ENCODE measurements around the gene MIEF1. TPM values are rescaled to one million over a fixed set of nuclear protein-coding genes. Genes with fewer than 3 reads are reported as not detected.

MIEF1 gene
- total and polyA plus RNA-seq, 2 experiments from 2014 or later = 13.2 to 40.1 TPM

DNA sequence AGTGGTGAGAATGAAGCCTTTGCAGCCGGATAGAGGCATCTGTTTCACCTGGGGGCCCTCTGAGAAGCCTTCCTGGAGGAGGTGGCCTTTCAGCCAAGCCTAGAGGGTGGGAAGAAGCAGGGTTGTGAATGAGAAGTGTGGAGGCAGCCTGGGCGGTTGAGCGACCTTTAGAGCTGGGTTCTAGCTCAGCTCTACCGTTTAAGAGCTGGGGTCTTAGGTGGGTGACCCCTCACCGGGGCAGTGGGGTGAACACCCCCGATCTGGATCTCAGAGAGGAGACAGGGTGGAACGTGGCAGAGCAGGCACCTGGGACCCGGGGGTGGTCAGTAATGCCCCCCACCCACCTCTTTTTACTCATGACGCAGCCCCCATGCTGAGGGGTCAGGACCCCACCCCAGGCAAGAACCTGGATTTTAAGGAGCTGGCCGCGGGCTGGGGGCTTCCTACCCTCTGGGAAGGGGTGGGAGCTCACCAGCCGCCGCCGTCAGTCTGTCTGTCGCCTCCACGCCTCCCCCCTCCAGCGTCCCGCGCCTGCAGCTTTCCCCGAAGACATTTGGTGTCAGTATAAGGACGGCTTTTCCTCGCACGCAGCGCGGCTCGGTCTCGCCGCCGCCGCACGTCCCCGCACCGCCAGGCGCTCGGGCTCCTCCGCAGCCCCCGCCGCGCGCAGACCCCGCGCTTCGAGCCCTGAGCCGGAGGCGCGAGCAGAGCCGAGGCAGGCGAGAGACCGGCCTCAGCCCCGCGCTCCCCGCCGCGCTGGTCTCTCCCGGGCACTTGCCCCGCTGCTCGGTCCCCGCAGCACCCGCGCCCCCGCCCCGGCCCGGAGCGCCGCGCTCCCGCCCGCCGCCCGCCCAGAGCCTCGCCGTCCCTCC lies 55.1 kb downstream of the MIEF1 start:
- Histone ChIP-seq H3K4me3 (peak overlapping the region; percentile 52), H3K27ac (ENCODE audit: low read depth) (no peak overlapping the region), H3F3A (replicated peaks; ENCODE audit: low read depth) (0 out of 2 replicates have a peak, but pooled peaks cover 3% of the 10 kb centered on the region), H4K20me1 (replicated peaks; ENCODE audit: insufficient read depth) (peaks cover 11% of the 10 kb centered on the region; the same call in 1 of the 2 replicates), H3K36me3 (ENCODE audit: insufficient read depth) (no peaks in the 10 kb centered on the region), H3K9me2 (ENCODE audit: insufficient read depth) (no peaks in the 10 kb centered on the region), H3K4me2 (peak overlapping the region; percentile 75), H3K27me3 (ENCODE audit: insufficient read depth) (peaks cover 46% of the 10 kb centered on the region), H2AFZ (no peak overlapping the region), H3K4me1 (ENCODE audit: insufficient read depth) (no peaks in the 10 kb centered on the region; the same call in 1 of the 2 replicates), H3K79me2 (replicated peaks; ENCODE audit: insufficient read depth) (no peaks in the 10 kb centered on the region)
- ATAC-seq = peak; percentile 19
- no peak overlapping the region for H3K27ac Mint-ChIP-seq
- no peak for TF ChIP-seq POLR2AphosphoS5 (IDR thresholded peaks at IDR 0.05; ENCODE audit: low read depth)
- no peak for TF ChIP-seq CREB1 (CRISPR knock-in tag; IDR thresholded peaks at IDR 0.05; ENCODE audit: low read depth)
- TF ChIP-seq, protein P1, sequence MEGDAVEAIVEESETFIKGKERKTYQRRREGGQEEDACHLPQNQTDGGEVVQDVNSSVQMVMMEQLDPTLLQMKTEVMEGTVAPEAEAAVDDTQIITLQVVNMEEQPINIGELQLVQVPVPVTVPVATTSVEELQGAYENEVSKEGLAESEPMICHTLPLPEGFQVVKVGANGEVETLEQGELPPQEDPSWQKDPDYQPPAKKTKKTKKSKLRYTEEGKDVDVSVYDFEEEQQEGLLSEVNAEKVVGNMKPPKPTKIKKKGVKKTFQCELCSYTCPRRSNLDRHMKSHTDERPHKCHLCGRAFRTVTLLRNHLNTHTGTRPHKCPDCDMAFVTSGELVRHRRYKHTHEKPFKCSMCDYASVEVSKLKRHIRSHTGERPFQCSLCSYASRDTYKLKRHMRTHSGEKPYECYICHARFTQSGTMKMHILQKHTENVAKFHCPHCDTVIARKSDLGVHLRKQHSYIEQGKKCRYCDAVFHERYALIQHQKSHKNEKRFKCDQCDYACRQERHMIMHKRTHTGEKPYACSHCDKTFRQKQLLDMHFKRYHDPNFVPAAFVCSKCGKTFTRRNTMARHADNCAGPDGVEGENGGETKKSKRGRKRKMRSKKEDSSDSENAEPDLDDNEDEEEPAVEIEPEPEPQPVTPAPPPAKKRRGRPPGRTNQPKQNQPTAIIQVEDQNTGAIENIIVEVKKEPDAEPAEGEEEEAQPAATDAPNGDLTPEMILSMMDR (conservative IDR thresholded peaks at IDR 0.05; ENCODE audit: low read depth in 2 of 2) = peak in 1 of 2 experiments; percentile 32; a peak in 2 of 4 replicates
- peak; percentile 28 for TF ChIP-seq EZH2 (IDR thresholded peaks at IDR 0.05; ENCODE audit: low read depth, unreplicated experiment)
- TF ChIP-seq, protein P2, sequence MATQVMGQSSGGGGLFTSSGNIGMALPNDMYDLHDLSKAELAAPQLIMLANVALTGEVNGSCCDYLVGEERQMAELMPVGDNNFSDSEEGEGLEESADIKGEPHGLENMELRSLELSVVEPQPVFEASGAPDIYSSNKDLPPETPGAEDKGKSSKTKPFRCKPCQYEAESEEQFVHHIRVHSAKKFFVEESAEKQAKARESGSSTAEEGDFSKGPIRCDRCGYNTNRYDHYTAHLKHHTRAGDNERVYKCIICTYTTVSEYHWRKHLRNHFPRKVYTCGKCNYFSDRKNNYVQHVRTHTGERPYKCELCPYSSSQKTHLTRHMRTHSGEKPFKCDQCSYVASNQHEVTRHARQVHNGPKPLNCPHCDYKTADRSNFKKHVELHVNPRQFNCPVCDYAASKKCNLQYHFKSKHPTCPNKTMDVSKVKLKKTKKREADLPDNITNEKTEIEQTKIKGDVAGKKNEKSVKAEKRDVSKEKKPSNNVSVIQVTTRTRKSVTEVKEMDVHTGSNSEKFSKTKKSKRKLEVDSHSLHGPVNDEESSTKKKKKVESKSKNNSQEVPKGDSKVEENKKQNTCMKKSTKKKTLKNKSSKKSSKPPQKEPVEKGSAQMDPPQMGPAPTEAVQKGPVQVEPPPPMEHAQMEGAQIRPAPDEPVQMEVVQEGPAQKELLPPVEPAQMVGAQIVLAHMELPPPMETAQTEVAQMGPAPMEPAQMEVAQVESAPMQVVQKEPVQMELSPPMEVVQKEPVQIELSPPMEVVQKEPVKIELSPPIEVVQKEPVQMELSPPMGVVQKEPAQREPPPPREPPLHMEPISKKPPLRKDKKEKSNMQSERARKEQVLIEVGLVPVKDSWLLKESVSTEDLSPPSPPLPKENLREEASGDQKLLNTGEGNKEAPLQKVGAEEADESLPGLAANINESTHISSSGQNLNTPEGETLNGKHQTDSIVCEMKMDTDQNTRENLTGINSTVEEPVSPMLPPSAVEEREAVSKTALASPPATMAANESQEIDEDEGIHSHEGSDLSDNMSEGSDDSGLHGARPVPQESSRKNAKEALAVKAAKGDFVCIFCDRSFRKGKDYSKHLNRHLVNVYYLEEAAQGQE (IDR thresholded peaks at IDR 0.05; ENCODE audit: unreplicated experiment) = no peak
- no peak for TF ChIP-seq NANOG (IDR thresholded peaks at IDR 0.05; ENCODE audit: borderline replicate concordance)
- TF ChIP-seq STAT1 (IDR thresholded peaks at IDR 0.05; ENCODE audit: unreplicated experiment) = no peak
- no peaks in the 10 kb centered on the region for H3K36me3 Mint-ChIP-seq (ENCODE audit: low read depth)
- peaks cover 47% of the 10 kb centered on the region for H3K27me3 Mint-ChIP-seq (ENCODE audit: insufficient read depth, low read depth, poor library complexity)
- peaks cover 22% of the 10 kb centered on the region for H3K4me1 Mint-ChIP-seq
- H3K4me3 Mint-ChIP-seq = peak overlapping the region; percentile 75
- H3K9me3 Mint-ChIP-seq = no peaks in the 10 kb centered on the region
- peak; percentile 57 for DNase-seq (ENCODE audit: low spot score)

DNA sequence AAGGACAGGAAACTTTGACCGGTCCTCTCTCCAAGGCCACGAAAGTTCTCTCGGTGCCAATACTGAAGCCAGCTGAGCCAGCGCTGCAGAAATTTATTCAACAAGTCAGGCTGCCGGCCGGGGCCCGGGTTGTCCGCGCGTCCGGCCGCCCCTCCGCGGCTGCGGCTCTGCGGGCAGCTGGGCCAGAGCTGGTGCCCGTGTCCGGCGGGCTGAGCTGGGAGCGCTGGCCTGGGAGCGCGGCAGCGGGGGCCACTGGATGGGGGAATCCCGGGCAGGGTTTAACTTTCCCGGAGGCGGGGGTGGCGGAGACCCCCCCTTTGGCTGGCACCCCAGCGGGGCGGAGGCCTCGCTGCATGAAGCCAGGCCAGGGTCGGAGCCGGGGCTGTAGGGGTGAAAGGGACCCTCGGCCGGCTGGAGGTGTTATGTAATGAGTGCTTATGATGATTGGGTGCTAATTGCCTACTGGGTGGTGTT lies 56.2 kb downstream of the MIEF1 start:
- Histone ChIP-seq H3F3A (replicated peaks; ENCODE audit: low read depth) (peaks cover 3% of the 10 kb centered on the region; the same call in 1 of the 2 replicates), H3K9me2 (ENCODE audit: insufficient read depth) (no peaks in the 10 kb centered on the region), H4K20me1 (replicated peaks; ENCODE audit: insufficient read depth) (peaks cover 11% of the 10 kb centered on the region; the same call in 1 of the 2 replicates), H3K4me2 (peak overlapping the region; percentile 75), H3K27me3 (ENCODE audit: insufficient read depth) (peaks cover 46% of the 10 kb centered on the region), H3K79me2 (replicated peaks; ENCODE audit: insufficient read depth) (no peaks in the 10 kb centered on the region), H3K4me3 (peak overlapping the region; percentile 55), H3K4me1 (ENCODE audit: insufficient read depth) (no peaks in the 10 kb centered on the region; the same call in 1 of the 2 replicates), H3K27ac (ENCODE audit: low read depth) (no peak overlapping the region), H3K36me3 (ENCODE audit: insufficient read depth) (no peaks in the 10 kb centered on the region), H2AFZ (no peak overlapping the region)
- Mint-ChIP-seq H3K27ac (no peak overlapping the region), H3K4me3 (peak overlapping the region; percentile 73), H3K9me3 (no peaks in the 10 kb centered on the region), H3K36me3 (ENCODE audit: low read depth) (no peaks in the 10 kb centered on the region), H3K27me3 (ENCODE audit: insufficient read depth, low read depth, poor library complexity) (peaks cover 44% of the 10 kb centered on the region), H3K4me1 (peaks cover 12% of the 10 kb centered on the region)
- DNase-seq (ENCODE audit: low spot score) (peak; percentile 40), ATAC-seq (peak; percentile 7; the same call in 2 of the 3 replicates)
- TF ChIP-seq, protein P3, sequence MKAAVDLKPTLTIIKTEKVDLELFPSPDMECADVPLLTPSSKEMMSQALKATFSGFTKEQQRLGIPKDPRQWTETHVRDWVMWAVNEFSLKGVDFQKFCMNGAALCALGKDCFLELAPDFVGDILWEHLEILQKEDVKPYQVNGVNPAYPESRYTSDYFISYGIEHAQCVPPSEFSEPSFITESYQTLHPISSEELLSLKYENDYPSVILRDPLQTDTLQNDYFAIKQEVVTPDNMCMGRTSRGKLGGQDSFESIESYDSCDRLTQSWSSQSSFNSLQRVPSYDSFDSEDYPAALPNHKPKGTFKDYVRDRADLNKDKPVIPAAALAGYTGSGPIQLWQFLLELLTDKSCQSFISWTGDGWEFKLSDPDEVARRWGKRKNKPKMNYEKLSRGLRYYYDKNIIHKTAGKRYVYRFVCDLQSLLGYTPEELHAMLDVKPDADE (IDR thresholded peaks at IDR 0.05) = no peak
- TF ChIP-seq EZH2 (IDR thresholded peaks at IDR 0.05; ENCODE audit: low read depth, unreplicated experiment) = peak; percentile 61

All from GM23338 (cell line).